Right atrium auricular region (tissue), 2 donors: Measurements from ENCODE around the gene PDE4D. TPM values are rescaled to one million over a fixed set of nuclear protein-coding genes. Genes with fewer than 3 reads are reported as not detected.

ENCODE experiments used
- DNase-seq: peaks from one replicate; pipeline ENCODE4 v3.0.0-alpha.2; 2019; ENCODE audit warnings: low spot score
- H3K27ac ChIP-seq, 2 donors: fragments of 200-600 bp; sonication (generic); 1 replicate in 1 of 2; 2 replicates in 1 of 2; pipeline ENCODE4 v1.5.1; 2016 to 2019
- H3K27me3 ChIP-seq, 2 donors: fragments of 200-600 bp; sonication (generic); one replicate each; pipeline versions ENCODE4 v1.5.1 to v1.6.0; 2017 to 2019
- H3K36me3 ChIP-seq: fragments of 200-600 bp; sonication (generic); one replicate; pipeline ENCODE4 v1.5.1; 2016
- H3K4me1 ChIP-seq, 2 donors: fragments of 200-600 bp; sonication (generic); one replicate each; pipeline versions ENCODE4 v1.5.1 to v1.6.0; 2017 to 2019
- H3K4me3 ChIP-seq, 2 donors: fragments of 200-600 bp; sonication (generic); 1 replicate in 1 of 2; 2 replicates in 1 of 2; pipeline ENCODE4 v1.5.1; 2017 to 2019; ENCODE audit warnings: mild to moderate bottlenecking in 1 of 2, moderate library complexity in 1 of 2
- H3K9me3 ChIP-seq, 2 donors: fragments of 200-600 bp; sonication (generic); one replicate each; pipeline ENCODE4 v1.5.1; 2019
- total RNA-seq, 2 donors: library from RNA; depleted of rRNA; stranded (reverse); fragments of >200 nt; gene quantifications; one replicate each; pipeline ENCODE4 v1.1.0, GENCODE V29; 2016
- TF ChIP-seq, protein P1 (sequence below), 2 donors: fragments of 200-600 bp; sonication (generic); IDR thresholded peaks; one replicate each; pipeline ENCODE4 v1.5.1; 2019; ENCODE audit warnings: antibody characterized with exemption in 2 of 2

The PDE4D gene
- total RNA-seq, 2 donors from 2014 or later, result 43.3 to 44.0 TPM

DNA sequence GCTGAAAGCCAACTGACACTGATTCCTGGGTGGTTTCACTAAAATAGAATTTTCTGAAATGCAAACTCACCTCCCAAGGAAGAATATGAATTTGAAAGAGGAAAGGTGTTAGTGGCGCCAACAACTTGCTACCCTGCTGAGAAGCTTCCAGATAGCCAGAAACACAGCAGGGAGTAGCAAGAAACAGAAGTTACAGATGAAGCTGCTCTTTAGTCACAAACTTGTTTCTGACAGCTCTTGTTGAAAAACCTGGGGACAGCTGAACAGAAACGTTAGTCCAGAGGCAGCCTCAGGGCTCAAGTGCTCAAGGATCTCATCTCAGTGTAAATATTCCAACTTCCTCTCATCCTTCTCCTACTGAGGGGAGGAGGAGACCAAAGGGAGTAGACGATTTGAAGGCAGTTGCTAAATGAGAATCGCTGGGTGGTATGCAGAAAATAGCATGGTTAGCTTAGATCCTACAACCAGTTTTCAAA is 184.1 kb downstream of the PDE4D start:
- no peaks in the 10 kb centered on the region for H3K4me1 ChIP-seq

DNA sequence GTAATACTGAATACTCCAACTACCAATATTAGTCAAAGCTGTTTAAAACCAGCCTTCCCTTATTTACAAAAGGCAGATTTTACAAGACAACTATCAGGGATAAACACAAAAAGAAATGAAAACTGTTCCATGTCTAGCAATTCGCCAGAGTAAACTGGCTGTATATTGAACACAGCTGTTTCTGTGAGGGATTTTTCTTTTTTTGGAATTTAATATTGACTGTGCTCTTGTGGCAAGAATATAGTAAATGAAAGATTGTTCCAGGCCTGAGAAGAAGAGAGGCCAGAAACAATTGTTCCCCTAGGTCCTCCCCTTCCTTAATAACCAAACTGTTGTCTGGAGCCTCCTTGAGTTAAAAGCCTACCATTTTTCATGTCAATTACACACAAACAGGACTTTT is 188.6 kb downstream of the PDE4D start:
- Histone ChIP-seq H3K27ac (no peak overlapping the region), H3K9me3 (no peaks in the 10 kb centered on the region), H3K4me3 (no peak overlapping the region), H3K36me3 (no peaks in the 10 kb centered on the region), H3K4me1 (no peaks in the 10 kb centered on the region), H3K27me3 (no peaks in the 10 kb centered on the region)
- TF ChIP-seq, protein P1, sequence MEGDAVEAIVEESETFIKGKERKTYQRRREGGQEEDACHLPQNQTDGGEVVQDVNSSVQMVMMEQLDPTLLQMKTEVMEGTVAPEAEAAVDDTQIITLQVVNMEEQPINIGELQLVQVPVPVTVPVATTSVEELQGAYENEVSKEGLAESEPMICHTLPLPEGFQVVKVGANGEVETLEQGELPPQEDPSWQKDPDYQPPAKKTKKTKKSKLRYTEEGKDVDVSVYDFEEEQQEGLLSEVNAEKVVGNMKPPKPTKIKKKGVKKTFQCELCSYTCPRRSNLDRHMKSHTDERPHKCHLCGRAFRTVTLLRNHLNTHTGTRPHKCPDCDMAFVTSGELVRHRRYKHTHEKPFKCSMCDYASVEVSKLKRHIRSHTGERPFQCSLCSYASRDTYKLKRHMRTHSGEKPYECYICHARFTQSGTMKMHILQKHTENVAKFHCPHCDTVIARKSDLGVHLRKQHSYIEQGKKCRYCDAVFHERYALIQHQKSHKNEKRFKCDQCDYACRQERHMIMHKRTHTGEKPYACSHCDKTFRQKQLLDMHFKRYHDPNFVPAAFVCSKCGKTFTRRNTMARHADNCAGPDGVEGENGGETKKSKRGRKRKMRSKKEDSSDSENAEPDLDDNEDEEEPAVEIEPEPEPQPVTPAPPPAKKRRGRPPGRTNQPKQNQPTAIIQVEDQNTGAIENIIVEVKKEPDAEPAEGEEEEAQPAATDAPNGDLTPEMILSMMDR (IDR thresholded peaks at IDR 0.05), result no peak
- DNase-seq, result no peak

More for the DNA sequence above, 184.1 kb downstream of the PDE4D start:
- no peaks in the 10 kb centered on the region for H3K27me3 ChIP-seq
- H3K9me3 ChIP-seq, result no peaks in the 10 kb centered on the region
- no peaks in the 10 kb centered on the region for H3K36me3 ChIP-seq
- TF ChIP-seq, protein P1 (IDR thresholded peaks at IDR 0.05), result no peak
- no peak overlapping the region for H3K27ac ChIP-seq
- DNase-seq, result no peak
- no peak overlapping the region for H3K4me3 ChIP-seq

DNA sequence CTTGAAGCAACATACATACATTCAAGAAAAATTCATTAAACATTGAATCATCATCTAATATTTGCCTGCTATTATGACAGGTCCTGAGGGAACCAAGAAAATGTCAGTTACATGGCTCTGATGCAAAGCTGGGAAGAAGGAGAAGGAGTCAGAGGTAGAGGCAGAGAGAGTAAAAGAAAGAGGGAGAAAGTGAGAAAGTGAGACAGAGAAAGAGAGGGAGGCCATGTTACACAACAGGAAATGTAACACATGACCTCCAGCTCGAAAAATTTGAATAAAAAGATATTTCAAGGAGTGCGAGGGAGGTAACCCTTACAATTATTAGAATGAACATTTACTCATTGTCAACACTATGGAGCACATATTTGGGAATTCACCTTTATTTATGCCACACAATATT is 189.7 kb downstream of the PDE4D start:
- TF ChIP-seq, protein P1 (IDR thresholded peaks at IDR 0.05), result no peak
- Histone ChIP-seq H3K4me1 (no peaks in the 10 kb centered on the region), H3K27me3 (no peaks in the 10 kb centered on the region), H3K36me3 (no peaks in the 10 kb centered on the region), H3K9me3 (no peaks in the 10 kb centered on the region), H3K4me3 (no peak overlapping the region), H3K27ac (no peak overlapping the region)
- no peak for DNase-seq

DNA sequence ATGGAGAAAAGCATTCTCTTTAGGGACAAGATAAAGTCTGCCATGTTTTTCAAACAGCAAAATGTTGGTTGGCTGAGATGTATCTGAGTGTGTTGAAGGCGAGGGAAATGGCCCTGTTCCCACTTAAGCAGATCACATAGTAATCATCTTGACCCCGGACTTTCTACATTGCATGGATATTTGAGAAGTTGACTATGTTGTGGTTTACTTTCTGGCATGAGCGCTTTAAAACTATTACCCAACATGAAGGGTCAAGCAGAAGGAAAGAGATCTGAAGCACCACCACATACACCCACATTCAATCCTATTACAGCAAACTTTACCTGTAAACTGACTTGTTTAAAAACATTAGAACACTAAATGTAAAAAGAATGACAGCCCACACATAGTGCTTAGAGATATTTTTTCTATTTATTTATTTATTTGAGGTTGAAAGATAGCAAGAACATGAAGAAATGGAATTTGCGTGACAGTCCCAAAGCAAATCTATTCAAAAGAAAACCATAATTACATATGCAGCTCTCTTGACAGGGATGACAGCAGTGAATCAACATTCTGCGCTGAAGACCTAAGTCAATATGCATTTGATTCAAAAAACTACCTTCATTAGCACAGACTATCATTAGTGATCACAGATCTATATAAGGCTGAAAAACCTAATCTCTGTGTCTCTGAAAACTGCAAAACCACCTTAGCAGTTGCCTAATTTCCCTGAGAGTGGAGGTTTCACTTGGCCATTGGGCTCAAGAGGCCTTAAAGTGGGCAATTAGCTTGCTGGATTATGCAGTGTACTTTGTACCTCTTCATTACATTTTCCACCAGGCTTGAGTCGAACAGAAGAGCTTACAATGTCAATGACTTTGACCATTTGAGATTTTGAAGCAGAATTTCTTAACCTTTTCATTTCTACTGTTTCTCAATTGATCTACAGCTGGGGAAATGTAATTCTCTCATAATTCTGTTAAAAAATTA is 195.0 kb downstream of the PDE4D start:
- H3K27ac ChIP-seq, result no peak overlapping the region
- no peaks in the 10 kb centered on the region for H3K4me1 ChIP-seq
- TF ChIP-seq, protein P1 (IDR thresholded peaks at IDR 0.05), result no peak
- H3K36me3 ChIP-seq, result no peaks in the 10 kb centered on the region
- no peaks in the 10 kb centered on the region for H3K9me3 ChIP-seq
- H3K4me3 ChIP-seq, result no peak overlapping the region
- H3K27me3 ChIP-seq, result no peaks in the 10 kb centered on the region
- DNase-seq, result no peak

DNA sequence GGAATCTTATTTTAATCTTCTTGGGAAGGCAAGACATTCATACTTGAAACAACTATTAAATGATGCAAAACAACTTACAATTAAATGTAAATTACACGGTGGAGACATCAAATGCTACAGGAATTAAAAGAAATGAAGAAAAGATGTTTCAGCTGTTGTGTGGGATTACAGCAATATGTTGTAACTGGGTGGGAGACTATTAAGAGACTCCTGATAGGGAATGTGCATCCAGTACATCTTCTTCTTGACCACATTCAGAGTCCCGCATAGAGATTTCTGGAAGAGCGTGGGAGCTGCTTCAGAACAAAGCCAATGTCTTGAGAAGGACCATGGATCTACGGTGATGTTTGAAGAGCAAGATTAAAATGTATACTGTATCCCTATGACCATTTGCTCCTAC is 199.1 kb downstream of the PDE4D start:
- Histone ChIP-seq H3K9me3 (no peaks in the 10 kb centered on the region), H3K27me3 (no peaks in the 10 kb centered on the region), H3K4me3 (no peak overlapping the region), H3K4me1 (no peaks in the 10 kb centered on the region), H3K27ac (no peak overlapping the region), H3K36me3 (no peaks in the 10 kb centered on the region)
- DNase-seq, result no peak
- TF ChIP-seq, protein P1 (IDR thresholded peaks at IDR 0.05), result no peak
